Activated T-cell treated with anti-CD3 and anti-CD28 coated beads, Interleukin-2, amount 50 U/mL, for 72 hours (primary cell): ENCODE data around the gene NPY4R2. TPM values are rescaled to one million over a fixed set of nuclear protein-coding genes. Genes with fewer than 3 reads are reported as not detected.
"Not testable (repeated sequence)": the region's sequence is repeated elsewhere in the genome, so short reads cannot be mapped to it uniquely, and the experiment has no call there.

Source experiments
- ATAC-seq, 2 donors: fragments of 150-1000 bp; cut with Tn5 transposase; replicated peaks in 1 of 2; 2 replicates each; pipeline ENCODE4 v1.10.0; 2021; ENCODE audit warnings: moderate library complexity in 2 of 2, mild to moderate bottlenecking in 1 of 2
- DNase-seq, 2 donors: peaks; one replicate each; pipeline ENCODE4 v3.0.0; 2021 to 2022; ENCODE audit warnings: mixed read lengths in 1 of 2
- H3K27ac Mint-ChIP-seq: one replicate; pipeline ENCODE4 v1.8.0; 2022; ENCODE audit warnings: mild to moderate bottlenecking, moderate library complexity, mixed read lengths
- H3K27me3 Mint-ChIP-seq: one replicate; pipeline ENCODE4 v1.8.0; 2022; ENCODE audit warnings: low read depth, mixed read lengths
- H3K36me3 Mint-ChIP-seq, 2 donors: one replicate each; pipeline ENCODE4 v1.8.0; 2022; ENCODE audit warnings: mixed read lengths in 2 of 2, mild to moderate bottlenecking in 1 of 2; ENCODE audit not compliant: insufficient read depth in 2 of 2
- H3K4me1 Mint-ChIP-seq: one replicate; pipeline ENCODE4 v1.8.0; 2022; ENCODE audit warnings: low read depth, mixed read lengths
- H3K4me3 Mint-ChIP-seq, 2 donors: one replicate each; pipeline ENCODE4 v1.8.0; 2022; ENCODE audit warnings: mild to moderate bottlenecking in 2 of 2, mixed read lengths in 2 of 2, moderate library complexity in 2 of 2
- H3K9me3 Mint-ChIP-seq, 2 donors: one replicate each; pipeline ENCODE4 v1.8.0; 2022; ENCODE audit warnings: mixed read lengths in 2 of 2
- total RNA-seq, 2 donors: library from RNA; stranded (reverse); gene quantifications; one replicate each; pipeline ENCODE4 v1.2.3, GENCODE V29; 2022

The NPY4R2 gene
- total RNA-seq, 2 donors from 2014 or later = not detected

- not testable (repeated sequence) for H3K36me3 Mint-ChIP-seq, ATAC-seq, H3K4me3 Mint-ChIP-seq, H3K27ac Mint-ChIP-seq, H3K27me3 Mint-ChIP-seq, H3K9me3 Mint-ChIP-seq, H3K4me1 Mint-ChIP-seq, DNase-seq
These were observed 4.4 kb upstream of the NPY4R2 start for GRCh38 chr10:47914052-47914451.

DNA sequence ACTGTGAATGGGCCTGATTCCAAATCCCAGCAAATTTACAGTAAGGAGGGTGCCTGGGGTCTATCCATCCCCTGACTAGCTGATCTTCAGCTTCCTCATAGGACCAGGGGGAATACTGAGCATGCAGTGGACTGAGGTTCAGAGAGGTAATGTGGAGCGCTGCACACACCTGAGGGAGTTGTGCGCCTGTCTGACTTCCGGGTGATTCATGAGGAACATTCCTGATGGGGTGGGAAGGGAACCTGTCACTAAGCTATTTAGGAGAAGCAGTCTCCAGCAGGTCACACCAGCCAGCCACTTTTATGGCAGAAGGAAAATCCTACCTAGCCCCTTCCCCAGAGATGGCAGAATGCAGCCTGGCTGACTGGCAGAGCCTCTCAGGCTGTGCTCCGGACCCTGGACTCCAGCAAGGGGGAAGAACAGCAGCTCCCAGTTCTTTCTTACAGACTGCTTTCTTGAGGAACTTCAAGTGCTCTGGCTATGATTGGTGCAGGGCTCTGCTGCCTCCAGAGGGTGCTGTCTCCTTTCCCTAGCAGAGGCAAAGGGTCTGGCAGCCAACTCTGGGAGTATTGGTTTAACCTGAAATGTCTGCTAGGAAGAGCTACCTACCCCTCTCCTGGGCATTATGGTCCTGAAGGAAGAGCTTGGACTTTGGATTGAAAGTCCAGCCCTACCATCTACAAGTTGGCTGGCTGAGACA, 2.5 kb upstream of the NPY4R2 start:
- H3K9me3 Mint-ChIP-seq, ATAC-seq, H3K36me3 Mint-ChIP-seq, H3K27me3 Mint-ChIP-seq, H3K4me3 Mint-ChIP-seq, H3K4me1 Mint-ChIP-seq, DNase-seq, H3K27ac Mint-ChIP-seq: not testable (repeated sequence)

DNA sequence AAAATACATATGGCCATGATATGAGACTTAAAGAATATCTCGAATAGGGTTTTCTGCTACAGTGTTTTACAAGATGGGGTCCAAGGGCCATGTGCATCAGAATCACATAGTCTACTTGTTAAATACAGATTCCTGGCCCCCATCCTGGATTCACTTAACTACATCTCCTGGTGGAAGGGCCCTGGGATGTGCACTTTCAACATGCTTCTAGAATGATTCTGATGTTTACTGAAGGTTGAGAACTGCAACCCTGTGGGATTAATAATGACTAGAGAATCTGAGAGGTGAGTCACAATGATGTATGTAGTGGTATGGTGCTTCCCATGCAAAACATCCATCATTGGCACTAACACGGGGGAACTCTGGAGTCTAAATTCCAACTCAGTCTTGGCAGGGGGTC, 2.1 kb downstream of the NPY4R2 start:
- H3K27me3 Mint-ChIP-seq, ATAC-seq, H3K9me3 Mint-ChIP-seq: not testable (repeated sequence)

DNA sequence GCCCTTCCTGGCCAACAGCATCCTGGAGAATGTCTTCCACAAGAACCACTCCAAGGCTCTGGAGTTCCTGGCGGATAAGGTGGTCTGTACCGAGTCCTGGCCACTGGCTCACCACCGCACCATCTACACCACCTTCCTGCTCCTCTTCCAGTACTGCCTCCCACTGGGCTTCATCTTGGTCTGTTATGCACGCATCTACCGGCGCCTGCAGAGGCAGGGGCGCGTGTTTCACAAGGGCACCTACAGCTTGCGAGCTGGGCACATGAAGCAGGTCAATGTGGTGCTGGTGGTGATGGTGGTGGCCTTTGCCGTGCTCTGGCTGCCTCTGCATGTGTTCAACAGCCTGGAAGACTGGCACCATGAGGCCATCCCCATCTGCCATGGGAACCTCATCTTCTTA, 4.0 kb downstream of the NPY4R2 start:
- not testable (repeated sequence) for H3K36me3 Mint-ChIP-seq, ATAC-seq, H3K4me3 Mint-ChIP-seq, H3K27ac Mint-ChIP-seq, H3K4me1 Mint-ChIP-seq, H3K27me3 Mint-ChIP-seq, DNase-seq, H3K9me3 Mint-ChIP-seq

More for the DNA sequence above, 2.1 kb downstream of the NPY4R2 start:
- not testable (repeated sequence) for H3K27ac Mint-ChIP-seq, H3K4me3 Mint-ChIP-seq, DNase-seq, H3K4me1 Mint-ChIP-seq, H3K36me3 Mint-ChIP-seq

- not testable (repeated sequence) for H3K4me3 Mint-ChIP-seq, H3K27ac Mint-ChIP-seq, H3K36me3 Mint-ChIP-seq, H3K4me1 Mint-ChIP-seq, H3K27me3 Mint-ChIP-seq, H3K9me3 Mint-ChIP-seq, ATAC-seq, DNase-seq
These were observed 6.2 kb downstream of the NPY4R2 start for GRCh38 chr10:47924628-47925027.

DNA sequence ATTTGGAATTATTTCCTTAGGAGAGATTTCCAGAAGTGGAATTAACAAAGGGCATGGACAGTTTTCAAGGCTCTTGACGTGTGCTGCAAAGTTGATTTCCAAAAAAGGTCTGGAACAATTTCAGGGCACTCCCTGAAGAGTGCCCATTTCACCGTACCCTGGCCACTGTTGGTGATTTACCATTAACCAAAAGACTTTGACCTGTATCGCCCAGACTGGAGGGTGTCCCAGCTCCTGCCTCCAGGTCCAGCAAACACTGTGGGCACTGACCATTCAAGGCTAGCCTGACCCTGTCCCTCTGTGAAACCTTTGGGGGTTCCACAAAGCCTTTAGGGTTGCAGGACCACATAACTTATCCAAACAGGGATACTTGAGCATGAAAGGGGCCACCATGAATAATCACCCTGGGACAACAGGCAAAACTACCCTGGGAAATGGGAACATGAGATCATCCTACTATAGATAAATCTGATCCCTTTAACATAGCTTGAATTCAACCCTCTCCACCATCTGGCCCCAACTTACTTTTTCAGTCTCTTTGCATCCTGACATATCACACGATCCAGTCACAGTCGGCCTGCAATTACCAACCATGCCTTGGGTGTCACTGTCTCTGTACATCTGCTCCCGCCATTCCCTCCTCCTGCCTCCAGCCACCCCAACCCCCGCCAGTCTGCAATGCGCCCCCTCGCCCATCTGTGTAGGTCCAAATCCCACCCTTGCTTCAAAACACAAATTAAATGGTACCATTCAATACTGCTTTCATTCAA, 8.9 kb downstream of the NPY4R2 start:
- H3K27me3 Mint-ChIP-seq, ATAC-seq, H3K36me3 Mint-ChIP-seq, H3K27ac Mint-ChIP-seq, H3K4me1 Mint-ChIP-seq, DNase-seq, H3K9me3 Mint-ChIP-seq, H3K4me3 Mint-ChIP-seq: not testable (repeated sequence)

DNA sequence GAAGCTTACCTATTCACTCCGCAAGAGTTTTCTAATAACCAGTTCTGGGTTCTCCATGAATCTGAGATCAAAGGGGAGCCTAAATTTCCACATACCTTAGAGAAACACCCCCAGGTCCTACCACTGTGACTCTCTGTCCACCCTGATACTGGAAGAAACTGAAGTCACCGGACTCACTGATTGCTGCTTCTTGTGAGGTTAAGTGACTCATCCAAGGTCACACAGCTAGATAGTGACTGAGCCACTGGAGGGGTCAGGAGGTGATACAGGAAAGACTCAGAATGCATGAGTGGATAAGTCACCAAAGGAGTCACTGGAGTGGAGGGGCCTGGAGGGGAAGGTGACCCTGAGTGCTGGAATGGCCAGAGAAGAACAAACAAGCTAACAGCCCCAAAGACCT, 9.8 kb downstream of the NPY4R2 start:
- H3K9me3 Mint-ChIP-seq, ATAC-seq: not testable (repeated sequence)

DNA sequence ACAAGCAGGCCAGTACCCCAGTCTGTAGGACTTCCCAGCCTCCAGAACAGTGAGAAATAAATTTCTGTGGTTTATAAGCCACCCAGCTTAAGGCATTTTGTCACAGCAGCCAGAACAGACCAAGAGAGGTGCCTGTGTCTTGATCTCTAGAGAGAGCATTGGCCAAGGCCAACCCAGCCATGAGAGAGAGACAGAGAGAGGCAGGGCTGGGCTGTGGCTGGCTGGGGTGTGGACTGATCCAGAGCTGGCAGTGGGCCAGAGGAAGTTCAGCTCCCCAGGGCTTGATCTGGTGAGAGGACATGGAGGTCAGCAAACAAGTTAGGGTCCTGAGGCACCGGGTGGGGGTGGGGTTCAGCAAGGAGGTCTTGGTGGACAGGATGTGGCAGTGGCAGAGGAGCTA, 14.4 kb downstream of the NPY4R2 start:
- H3K9me3 Mint-ChIP-seq, H3K4me1 Mint-ChIP-seq, H3K27ac Mint-ChIP-seq, H3K27me3 Mint-ChIP-seq, H3K4me3 Mint-ChIP-seq, ATAC-seq, DNase-seq, H3K36me3 Mint-ChIP-seq: not testable (repeated sequence)

More for the DNA sequence above, 9.8 kb downstream of the NPY4R2 start:
- not testable (repeated sequence) for H3K4me3 Mint-ChIP-seq, DNase-seq, H3K36me3 Mint-ChIP-seq, H3K27ac Mint-ChIP-seq, H3K4me1 Mint-ChIP-seq, H3K27me3 Mint-ChIP-seq

DNA sequence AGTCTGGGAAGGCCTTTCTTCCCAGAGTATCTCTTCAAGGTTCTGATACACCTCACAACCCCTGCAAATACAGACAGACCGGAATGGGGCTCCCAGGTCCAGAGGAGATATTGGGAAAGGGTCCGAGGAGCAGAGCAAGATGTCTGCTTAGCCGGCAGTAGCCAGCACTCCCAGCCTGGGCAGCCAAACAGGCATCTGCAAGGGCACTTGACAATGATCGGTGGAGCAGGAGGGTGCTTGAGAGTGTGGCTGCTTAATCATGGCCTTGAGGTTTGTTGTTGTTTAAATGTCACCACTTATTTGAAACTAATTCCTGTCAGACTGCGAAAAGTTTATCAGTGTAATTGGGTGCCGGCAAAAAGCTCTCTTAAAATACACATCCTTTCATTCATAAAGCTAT, 15.0 kb downstream of the NPY4R2 start:
- H3K4me1 Mint-ChIP-seq, ATAC-seq, H3K4me3 Mint-ChIP-seq, DNase-seq, H3K27me3 Mint-ChIP-seq, H3K9me3 Mint-ChIP-seq, H3K27ac Mint-ChIP-seq, H3K36me3 Mint-ChIP-seq: not testable (repeated sequence)

GRCh38 chr10:47936772-47937228, 18.3 kb downstream of the NPY4R2 start:
- H3K36me3 Mint-ChIP-seq, ATAC-seq, DNase-seq, H3K27me3 Mint-ChIP-seq, H3K9me3 Mint-ChIP-seq, H3K4me3 Mint-ChIP-seq, H3K4me1 Mint-ChIP-seq, H3K27ac Mint-ChIP-seq: not testable (repeated sequence)

DNA sequence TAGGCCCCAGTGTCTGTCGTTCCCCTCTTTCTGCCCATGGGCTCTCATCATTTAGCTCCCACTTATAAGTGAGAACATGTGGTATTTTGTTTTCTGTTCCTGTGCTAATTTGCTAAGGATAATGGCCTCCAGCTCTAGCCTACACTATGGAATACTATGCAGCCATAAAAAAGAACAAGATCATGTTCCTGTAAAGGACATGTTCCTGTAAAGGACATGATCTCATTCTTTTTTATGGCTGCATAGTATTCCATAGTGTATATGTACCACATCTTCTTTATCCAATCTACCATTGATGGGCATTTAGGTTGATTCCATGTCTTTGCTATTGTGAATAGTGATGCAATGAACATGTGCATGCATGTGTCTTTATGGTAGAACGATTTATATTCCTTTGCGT, 19.2 kb downstream of the NPY4R2 start:
- not testable (repeated sequence) for H3K27me3 Mint-ChIP-seq, H3K36me3 Mint-ChIP-seq, H3K27ac Mint-ChIP-seq, DNase-seq, ATAC-seq, H3K9me3 Mint-ChIP-seq, H3K4me1 Mint-ChIP-seq, H3K4me3 Mint-ChIP-seq

GRCh38 chr10:47940821-47941220, 22.4 kb downstream of the NPY4R2 start:
- H3K4me1 Mint-ChIP-seq, DNase-seq, H3K9me3 Mint-ChIP-seq, ATAC-seq, H3K27ac Mint-ChIP-seq, H3K27me3 Mint-ChIP-seq, H3K36me3 Mint-ChIP-seq, H3K4me3 Mint-ChIP-seq: not testable (repeated sequence)

GRCh38 chr10:47941379-47941778, 22.9 kb downstream of the NPY4R2 start:
- not testable (repeated sequence) for H3K4me3 Mint-ChIP-seq, H3K36me3 Mint-ChIP-seq, DNase-seq, H3K27me3 Mint-ChIP-seq, H3K9me3 Mint-ChIP-seq, H3K27ac Mint-ChIP-seq, H3K4me1 Mint-ChIP-seq, ATAC-seq
